H1 (cell line): Measurements from ENCODE around the gene CELF2. TPM values are rescaled to one million over a fixed set of nuclear protein-coding genes. Genes with fewer than 3 reads are reported as not detected.
A peak's percentile ranks its signal among the peaks of the same experiment; 100 is the strongest.

Experiments
- CTCF ChIA-PET: fragments of 300-600 bp; sonication (Branson Sonifier 250); formaldehyde crosslinking; loops from one replicate; lab custom pipeline; 2021; ENCODE audit not compliant: partially characterized antibody; lab: Charles Lee
- POLR2A ChIA-PET: fragments of 300-600 bp; sonication (Branson Sonifier 250); formaldehyde crosslinking; loops from one replicate; lab custom pipeline; 2021; ENCODE audit warnings: inconsistent platforms; ENCODE audit not compliant: partially characterized antibody; lab: Charles Lee
- DNase-seq, 2 experiments: peaks; one replicate each; pipeline versions ENCODE4 v3.0.0 to v3.0.0-alpha.2; 2010 to 2022; ENCODE audit warnings: low spot score in 2 of 2, low read depth in 1 of 2, mixed read lengths in 1 of 2
- FAIRE-seq: peaks from 2 replicates; lab custom pipeline; 2011; peaks lifted over from hg19 to GRCh38; lab: Jason Lieb, UNC
- H2AFZ ChIP-seq: 2 replicates; pipeline ENCODE4 v1.8.1; 2012; ENCODE audit warnings: low read length, inconsistent platforms
- H2AK5ac ChIP-seq: 2 replicates; pipeline ENCODE4 v1.6.1; 2013; ENCODE audit warnings: low read depth, low read length
- H2BK120ac ChIP-seq: replicated peaks from 2 replicates; pipeline ENCODE3; 2013; ENCODE audit warnings: low read depth, low read length, inconsistent platforms
- H2BK12ac ChIP-seq: 2 replicates; pipeline ENCODE4 v1.6.1; 2013; ENCODE audit warnings: low read depth, low read length
- H2BK15ac ChIP-seq: 2 replicates; pipeline ENCODE4 v1.6.1; 2013; ENCODE audit warnings: low read length
- H2BK20ac ChIP-seq: 2 replicates; pipeline ENCODE4 v1.6.1; 2013; ENCODE audit warnings: low read length
- H2BK5ac ChIP-seq: 2 replicates; pipeline ENCODE4 v1.6.1; 2013; ENCODE audit warnings: low read depth, low read length
- H3K14ac ChIP-seq: 2 replicates; pipeline ENCODE4 v1.6.1; 2013; ENCODE audit warnings: inconsistent platforms; ENCODE audit not compliant: insufficient read length
- H3K18ac ChIP-seq: 2 replicates; pipeline ENCODE4 v1.6.1; 2013; ENCODE audit warnings: low read length; ENCODE audit errors: extremely low read depth
- H3K23ac ChIP-seq: 2 replicates; pipeline ENCODE4 v1.6.1; 2013; ENCODE audit warnings: inconsistent platforms; ENCODE audit not compliant: insufficient read length
- H3K23me2 ChIP-seq: 2 replicates; pipeline ENCODE4 v1.6.1; 2013; ENCODE audit warnings: low read depth, low read length
- H3K27ac ChIP-seq: 2 replicates; pipeline ENCODE4 v1.6.1; 2011; ENCODE audit warnings: low read depth, low read length, inconsistent platforms
- H3K27me3 ChIP-seq, 4 experiments: replicated peaks in 1 of 4; 1 replicate in 1 of 4; 2 replicates in 3 of 4; pipeline versions ENCODE4 v1.6.1 to v1.8.1; 2011 to 2013; ENCODE audit warnings: low read length in 3 of 4, mild to moderate bottlenecking in 3 of 4, inconsistent platforms in 2 of 4, mixed read lengths in 2 of 4, moderate library complexity in 1 of 4; ENCODE audit not compliant: control insufficient read depth in 3 of 4, insufficient read depth in 3 of 4; ENCODE audit errors: extremely low read depth in 1 of 4
- H3K36me3 ChIP-seq, 4 experiments: 2 replicates each; pipeline versions ENCODE4 v1.6.1 to v1.8.1; 2011 to 2013; ENCODE audit warnings: mild to moderate bottlenecking in 4 of 4, low read length in 3 of 4, moderate library complexity in 2 of 4, control low read depth in 1 of 4, inconsistent platforms in 1 of 4; ENCODE audit not compliant: insufficient read depth in 4 of 4, control insufficient read depth in 2 of 4
- H3K4ac ChIP-seq: replicated peaks from 2 replicates; pipeline ENCODE3; 2013; ENCODE audit warnings: low read length, low read depth, mixed read lengths, inconsistent platforms; ENCODE audit not compliant: insufficient read length
- H3K4me1 ChIP-seq, 4 experiments: replicated peaks in 1 of 4; 1 replicate in 1 of 4; 2 replicates in 3 of 4; pipeline versions ENCODE4 v1.6.1 to v1.8.1; 2011 to 2013; ENCODE audit warnings: low read length in 3 of 4, inconsistent platforms in 2 of 4, mixed read lengths in 1 of 4; ENCODE audit not compliant: insufficient read depth in 4 of 4, control insufficient read depth in 3 of 4
- H3K4me2 ChIP-seq, 2 experiments: 2 replicates each; pipeline versions ENCODE4 v1.6.1 to v1.8.1; 2011 to 2013; ENCODE audit warnings: low read depth in 2 of 2, low read length in 2 of 2, control low read depth in 1 of 2, inconsistent platforms in 1 of 2, mild to moderate bottlenecking in 1 of 2; ENCODE audit not compliant: insufficient read depth in 1 of 2
- H3K4me3 ChIP-seq, 4 experiments: fragments of 200-600, 300-600 bp in 1 of 4; sonication (generic), shearing (Covaris generic), sonication (Bioruptor Twin) in 1 of 4; 2 replicates each; pipeline versions ENCODE4 v1.5.1 to v1.8.1; 2011 to 2016; ENCODE audit warnings: low read length in 4 of 4, low read depth in 3 of 4, control low read depth in 2 of 4, inconsistent platforms in 2 of 4, mild to moderate bottlenecking in 2 of 4, mixed read lengths in 1 of 4, moderate library complexity in 1 of 4; ENCODE audit not compliant: insufficient read depth in 2 of 4; ENCODE audit errors: extremely low read depth in 1 of 4
- H3K56ac ChIP-seq: replicated peaks from 2 replicates; pipeline ENCODE3; 2013; ENCODE audit warnings: low read depth, mild to moderate bottlenecking, mixed read lengths, low read length, inconsistent platforms; ENCODE audit not compliant: insufficient read length
- H3K79me1 ChIP-seq: 2 replicates; pipeline ENCODE4 v1.6.1; 2013; ENCODE audit warnings: low read depth, low read length, control low read depth
- H3K79me2 ChIP-seq, 2 experiments: 2 replicates each; pipeline versions ENCODE4 v1.6.1 to v1.8.1; 2012 to 2013; ENCODE audit warnings: low read length in 2 of 2, mild to moderate bottlenecking in 2 of 2, inconsistent platforms in 1 of 2; ENCODE audit not compliant: insufficient read depth in 2 of 2, control insufficient read depth in 1 of 2
- H3K9ac ChIP-seq, 4 experiments: replicated peaks in 1 of 4; 1 replicate in 1 of 4; 2 replicates in 3 of 4; pipeline versions ENCODE4 v1.6.1 to v1.8.1; 2011 to 2013; ENCODE audit warnings: low read depth in 3 of 4, low read length in 3 of 4, control low read depth in 2 of 4, mild to moderate bottlenecking in 2 of 4, moderate library complexity in 2 of 4, inconsistent platforms in 1 of 4; ENCODE audit errors: extremely low read depth in 1 of 4
- H3K9me3 ChIP-seq, 2 experiments: 2 replicates each; pipeline versions ENCODE4 v1.6.1 to v1.8.1; 2012 to 2013; ENCODE audit warnings: mild to moderate bottlenecking in 2 of 2, moderate library complexity in 2 of 2, control low read depth in 1 of 2, inconsistent platforms in 1 of 2, low read depth in 1 of 2, low read length in 1 of 2, mixed read lengths in 1 of 2; ENCODE audit not compliant: insufficient read depth in 2 of 2
- H4K20me1 ChIP-seq, 2 experiments: replicated peaks in 1 of 2; 2 replicates each; pipeline versions ENCODE3 to v1.8.1; 2011 to 2013; ENCODE audit warnings: inconsistent platforms in 2 of 2, low read length in 2 of 2, mild to moderate bottlenecking in 1 of 2; ENCODE audit not compliant: insufficient read depth in 2 of 2, control insufficient read depth in 1 of 2
- H4K5ac ChIP-seq: 2 replicates; pipeline ENCODE4 v1.6.1; 2013; ENCODE audit warnings: low read length, low read depth, mixed read lengths, inconsistent platforms; ENCODE audit not compliant: insufficient read length
- H4K8ac ChIP-seq: 2 replicates; pipeline ENCODE4 v1.8.0; 2013; ENCODE audit warnings: mild to moderate bottlenecking, moderate library complexity, low read length, inconsistent platforms; ENCODE audit not compliant: insufficient read depth; ENCODE audit errors: extremely low read depth
- H4K91ac ChIP-seq: replicated peaks from 2 replicates; pipeline ENCODE3; 2013; ENCODE audit warnings: low read length, mixed read lengths, inconsistent platforms; ENCODE audit not compliant: insufficient read length
- ATF3 ChIP-seq: IDR thresholded peaks from 2 replicates; pipeline ENCODE4 v1.6.1; 2011; ENCODE audit warnings: low read depth, mild to moderate bottlenecking, low read length; ENCODE audit not compliant: insufficient read depth
- MAFK ChIP-seq: IDR thresholded peaks from 2 replicates; pipeline ENCODE4 v1.6.1; 2012; ENCODE audit warnings: low read depth, mild to moderate bottlenecking, improper control_type of control experiment, low read length
- SIX5 ChIP-seq: IDR thresholded peaks from 2 replicates; pipeline ENCODE4 v1.6.1; 2011; ENCODE audit warnings: mild to moderate bottlenecking, low read depth, low read length
- WGBS, 2 experiments: shearing (Covaris generic) in 1 of 2; methylation state at CpG; one replicate each; pipeline versions ENCODE4 v1.1.6 to v1.1.7; 2013 to 2015; ENCODE audit warnings: low lambda C conversion rate in 2 of 2, mixed read lengths in 2 of 2, inconsistent platforms in 1 of 2, low coverage in 1 of 2, missing lambda C conversion rate in 1 of 2; ENCODE audit not compliant: insufficient replicate concordance in 2 of 2, insufficient coverage in 1 of 2, insufficient read length in 1 of 2; ENCODE audit errors: extremely low coverage in 1 of 2, missing lambda C conversion rate in 1 of 2; 5-methylcytosine and 5-hydroxymethylcytosine counted together
- polyA plus RNA-seq, 7 experiments: library from polyadenylated mRNA; depleted of rRNA in 3 of 7; stranded (reverse) in 5 of 7; unstranded in 2 of 7; fragments of >200 nt in 5 of 7; fragments of 200-250 nt in 2 of 7; gene quantifications; 1 replicate in 5 of 7; 2 replicates in 1 of 7; 4 replicates in 1 of 7; pipeline versions ENCODE4 v1.2.1 to v1.2.3, GENCODE V29; 2011 to 2013; ENCODE audit warnings: missing spikeins in 2 of 7, mixed read lengths in 2 of 7
- total RNA-seq: library from RNA; stranded (reverse); fragmentation: NEBNext Ultra II Directional; extraction: Animal tissue kit (Norgen Biotek cat#: 25700); gene quantifications from 2 replicates; pipeline ENCODE4 v1.2.1, GENCODE V29; 2021

CELF2 gene
- total and polyA plus RNA-seq, 2 of the 8 experiments (the other 6 are each of a cell fraction or from before 2014, with no cell fraction given): 18.3 to 22.7 TPM

- WGBS, 2 experiments: 92% methylated on average over 12 of the region's 12 CpGs; no CpG with 5 or more reads in 1 of the 2 experiments
- no peak overlapping the region for H2BK15ac ChIP-seq
- H3K18ac ChIP-seq: no peak overlapping the region
- 0 out of 8 replicates have a peak, but pooled peaks cover 0 to 3% (median 0%) of the 10 kb centered on the region in 4 experiments for H3K36me3 ChIP-seq
- H3K9me3 ChIP-seq: no peaks in the 10 kb centered on the region
- no peak for TF ChIP-seq MAFK
- TF ChIP-seq SIX5: no peak
- no peak for TF ChIP-seq ATF3
- TF ChIP-seq, all 59 proteins: peak for 0
- no peak overlapping the region for H2BK12ac ChIP-seq
- no peak overlapping the region for H3K56ac ChIP-seq
- no peak overlapping the region for H3K14ac ChIP-seq
- no peak overlapping the region for H2AK5ac ChIP-seq
- ChIA-PET CTCF (interaction anchor here (0.5 kb wide), 1 partner anchor 20 kb away, joined by 3 read pairs; no protein-coding TSS in a partner anchor), POLR2A (interaction anchor here (0.7 kb wide), 1 partner anchor 236 kb away, joined by 4 read pairs; no protein-coding TSS in a partner anchor)
- H4K5ac ChIP-seq: no peak overlapping the region
- H3K23ac ChIP-seq: no peak overlapping the region
- H3K4ac ChIP-seq: no peak overlapping the region
- DNase-seq (peak in 1 of 2 experiments; percentile 35), FAIRE-seq (no peak)
- H4K91ac ChIP-seq: no peak overlapping the region
- H2BK20ac ChIP-seq: no peak overlapping the region
- H3K4me1 ChIP-seq: peaks cover 2 to 16% (median 5%) of the 10 kb centered on the region in 4 experiments; a peak in 6 of 7 replicates
- H3K23me2 ChIP-seq: no peaks in the 10 kb centered on the region
- no peaks in the 10 kb centered on the region for H4K20me1 ChIP-seq
- no peak overlapping the region for H2BK120ac ChIP-seq
- no peaks in the 10 kb centered on the region for H3K79me2 ChIP-seq
- no peak overlapping the region for H2BK5ac ChIP-seq
- H3K9ac ChIP-seq: no peak overlapping the region
- H4K8ac ChIP-seq: no peak overlapping the region
- no peak overlapping the region for H3K27ac ChIP-seq
- H3K27me3 ChIP-seq: no peaks in the 10 kb centered on the region
- no peak overlapping the region for H2AFZ ChIP-seq
- H3K79me1 ChIP-seq: no peaks in the 10 kb centered on the region; the same call in 1 of the 2 replicates
- no peak overlapping the region for H3K4me2 ChIP-seq
- no peak overlapping the region for H3K4me3 ChIP-seq
Observed at GRCh38 chr10:11326241-11326640, 308.6 kb downstream of the CELF2 start.
